Testis (tissue), 5 donors: ENCODE data around the gene ENTPD7. TPM values are rescaled to one million over a fixed set of nuclear protein-coding genes. Genes with fewer than 3 reads are reported as not detected.

Experiments used
- DNase-seq: peaks from one replicate; pipeline ENCODE4 v3.0.0-alpha.2; 2019
- H3K27ac ChIP-seq, 2 donors: fragments of 200-600 bp; sonication (generic); one replicate each; pipeline ENCODE4 v1.5.1; 2019
- H3K27me3 ChIP-seq: fragments of 200-600 bp; sonication (generic); one replicate; pipeline ENCODE4 v1.5.1; 2019
- H3K36me3 ChIP-seq: fragments of 200-600 bp; sonication (generic); one replicate; pipeline ENCODE4 v1.5.1; 2017; ENCODE audit warnings: low read depth; ENCODE audit errors: missing control alignments
- H3K4me1 ChIP-seq: fragments of 200-600 bp; sonication (generic); one replicate; pipeline ENCODE4 v1.5.1; 2019
- H3K4me3 ChIP-seq, 2 donors: fragments of 200-600 bp; sonication (generic); one replicate each; pipeline ENCODE4 v1.5.1; 2017 to 2019
- H3K9me3 ChIP-seq: fragments of 200-600 bp; sonication (generic); one replicate; pipeline ENCODE4 v1.5.1; 2017
- POLR2A ChIP-seq: fragments of 450-650 bp; IDR thresholded peaks from one replicate; pipeline ENCODE4 v1.6.1; 2017; ENCODE audit warnings: antibody characterized with exemption, mild to moderate bottlenecking, moderate library complexity
- WGBS, 2 donors: methylation state at CpG; one replicate each; pipeline ENCODE4 v1.1.5; 2018; 5-methylcytosine and 5-hydroxymethylcytosine counted together
- intact Hi-C: fragments of 100-400 bp; cut with DNase I; formaldehyde crosslinking; loops from one replicate; pipeline ENCODE4 v1.15.1; 2023; ENCODE audit warnings: low total_unique reads
- long read RNA-seq, 2 donors: transcript quantifications; one replicate each; lab custom pipeline, GENCODE V29; 2026
- polyA plus RNA-seq: library from polyadenylated mRNA; stranded (reverse); fragments of 350-450 nt; fragmentation: Illumina TruSeq; extraction: RNeasy Lipid Tissue Mini Kit (QIAGEN cat#74804); gene quantifications from one replicate; pipeline ENCODE4 v1.2.3, GENCODE V29; 2014; ENCODE audit warnings: low read depth, low replicate concordance; ENCODE audit not compliant: insufficient read depth
- total RNA-seq, 2 donors: library from RNA; depleted of rRNA; stranded (reverse); fragments of >200 nt; gene quantifications; one replicate each; pipeline ENCODE4 v1.2.3, GENCODE V29; 2016
- TF ChIP-seq, protein P1 (sequence below), 3 experiments: fragments of 450-650 bp in 2 of 3; fragments of 200-600 bp in 1 of 3; sonication (generic) in 1 of 3; IDR thresholded peaks; one replicate each; pipeline ENCODE4 v1.5.1; 2016 to 2019; ENCODE audit warnings: antibody characterized with exemption in 3 of 3, mild to moderate bottlenecking in 2 of 3, moderate library complexity in 1 of 3

ENTPD7 gene, protein sequence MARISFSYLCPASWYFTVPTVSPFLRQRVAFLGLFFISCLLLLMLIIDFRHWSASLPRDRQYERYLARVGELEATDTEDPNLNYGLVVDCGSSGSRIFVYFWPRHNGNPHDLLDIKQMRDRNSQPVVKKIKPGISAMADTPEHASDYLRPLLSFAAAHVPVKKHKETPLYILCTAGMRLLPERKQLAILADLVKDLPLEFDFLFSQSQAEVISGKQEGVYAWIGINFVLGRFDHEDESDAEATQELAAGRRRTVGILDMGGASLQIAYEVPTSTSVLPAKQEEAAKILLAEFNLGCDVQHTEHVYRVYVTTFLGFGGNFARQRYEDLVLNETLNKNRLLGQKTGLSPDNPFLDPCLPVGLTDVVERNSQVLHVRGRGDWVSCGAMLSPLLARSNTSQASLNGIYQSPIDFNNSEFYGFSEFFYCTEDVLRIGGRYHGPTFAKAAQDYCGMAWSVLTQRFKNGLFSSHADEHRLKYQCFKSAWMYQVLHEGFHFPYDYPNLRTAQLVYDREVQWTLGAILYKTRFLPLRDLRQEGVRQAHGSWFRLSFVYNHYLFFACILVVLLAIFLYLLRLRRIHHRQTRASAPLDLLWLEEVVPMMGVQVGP
- total RNA-seq (1 to 10 TPM; 4.0 to 6.3 TPM), polyA plus RNA-seq (5.0 TPM)
- long read RNA-seq, donor 1, partial matches to known transcripts, result 0 of 2 reads
- long read RNA-seq, donor 1, other reads (novel, unspliced or antisense), result 0 of 2 reads
- long read RNA-seq, donor 2, result 0 reads

DNA sequence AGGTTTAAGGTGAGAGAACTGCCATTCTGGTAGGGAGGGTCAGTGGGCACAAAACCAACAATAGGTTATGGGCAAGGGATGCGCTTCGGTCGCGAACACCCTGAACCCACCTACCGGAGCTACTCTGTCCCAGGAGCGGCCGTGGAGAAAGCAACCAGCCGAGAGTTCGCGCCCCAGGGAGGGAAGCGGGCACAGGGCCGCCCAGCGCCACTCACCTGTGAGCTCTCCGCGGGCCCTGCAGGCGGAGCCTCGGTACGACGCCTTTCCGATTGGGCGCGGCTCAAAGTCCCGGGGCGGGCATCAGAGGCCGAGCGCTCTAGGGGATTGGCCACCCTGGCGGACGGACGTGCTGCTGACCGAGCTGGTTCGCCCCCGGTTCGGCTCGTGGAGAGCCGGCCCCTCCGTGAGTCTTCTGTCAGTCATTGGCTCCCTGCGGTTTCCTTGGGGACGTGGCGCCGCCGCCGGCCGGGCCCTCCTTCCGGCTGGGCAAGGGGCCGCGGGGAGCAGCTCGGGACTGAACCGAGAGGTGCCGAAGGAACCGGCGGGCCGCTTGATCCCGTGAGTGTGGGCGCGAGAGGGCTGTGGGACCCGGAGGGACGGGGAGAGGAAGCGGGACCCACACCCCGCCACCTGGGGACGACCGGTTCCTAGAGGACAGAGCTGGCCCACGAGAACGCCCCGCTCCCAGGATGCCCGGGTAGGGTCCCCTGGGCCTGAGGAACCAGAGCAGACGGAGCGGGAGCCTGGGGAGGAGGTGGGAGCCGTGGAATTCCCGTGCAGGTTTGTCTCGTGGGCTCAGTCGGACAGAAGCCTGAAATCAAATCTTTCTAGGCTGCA, at the start of gene ENTPD7:
TSS of gene ENTPD7 (plus strand) at position 479 of the 837 bp plus-strand sequence. CDS start 448 bp downstream, outside the sequence.
- H3K27ac ChIP-seq, result peak within 1 kb of the TSS; percentile 14 to 51
- H3K27me3 ChIP-seq, result no peaks in the 10 kb centered on the region
- 0% methylated on average over 17 to 65 of the region's 71 CpGs for WGBS, 2 donors
- peak; percentile 96 for DNase-seq
- H3K4me3 ChIP-seq, result peak within 1 kb of the TSS; percentile 77 to 86
- TF ChIP-seq POLR2A, result no peak
- TF ChIP-seq, protein P1, sequence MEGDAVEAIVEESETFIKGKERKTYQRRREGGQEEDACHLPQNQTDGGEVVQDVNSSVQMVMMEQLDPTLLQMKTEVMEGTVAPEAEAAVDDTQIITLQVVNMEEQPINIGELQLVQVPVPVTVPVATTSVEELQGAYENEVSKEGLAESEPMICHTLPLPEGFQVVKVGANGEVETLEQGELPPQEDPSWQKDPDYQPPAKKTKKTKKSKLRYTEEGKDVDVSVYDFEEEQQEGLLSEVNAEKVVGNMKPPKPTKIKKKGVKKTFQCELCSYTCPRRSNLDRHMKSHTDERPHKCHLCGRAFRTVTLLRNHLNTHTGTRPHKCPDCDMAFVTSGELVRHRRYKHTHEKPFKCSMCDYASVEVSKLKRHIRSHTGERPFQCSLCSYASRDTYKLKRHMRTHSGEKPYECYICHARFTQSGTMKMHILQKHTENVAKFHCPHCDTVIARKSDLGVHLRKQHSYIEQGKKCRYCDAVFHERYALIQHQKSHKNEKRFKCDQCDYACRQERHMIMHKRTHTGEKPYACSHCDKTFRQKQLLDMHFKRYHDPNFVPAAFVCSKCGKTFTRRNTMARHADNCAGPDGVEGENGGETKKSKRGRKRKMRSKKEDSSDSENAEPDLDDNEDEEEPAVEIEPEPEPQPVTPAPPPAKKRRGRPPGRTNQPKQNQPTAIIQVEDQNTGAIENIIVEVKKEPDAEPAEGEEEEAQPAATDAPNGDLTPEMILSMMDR (IDR thresholded peaks at IDR 0.05), result peak in 2 of 3 experiments; percentile 47 to 51
- no peaks in the 10 kb centered on the region for H3K36me3 ChIP-seq
- no peaks in the 10 kb centered on the region for H3K9me3 ChIP-seq
- intact Hi-C loops, result no loop called here
- no peaks in the 10 kb centered on the region for H3K4me1 ChIP-seq

DNA sequence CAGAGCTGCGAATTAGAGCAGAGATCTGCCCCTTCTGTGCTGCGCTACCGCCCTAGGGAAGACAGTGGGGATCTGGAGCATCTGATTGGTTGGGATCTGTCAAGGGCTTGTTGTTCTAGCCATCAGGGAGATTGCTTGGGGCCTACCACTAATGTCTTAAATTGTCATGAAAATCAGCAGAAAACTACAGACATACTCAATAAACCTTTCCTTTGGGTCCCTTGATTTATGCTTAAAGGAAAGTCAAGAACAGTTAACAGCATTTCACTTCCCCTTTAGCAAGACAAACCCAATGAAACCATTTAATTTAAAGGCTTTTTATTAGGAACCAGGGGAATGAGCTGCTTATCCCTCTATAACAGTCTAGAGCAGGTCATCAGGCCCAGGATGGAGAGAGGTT, 49.1 kb upstream of the ENTPD7 start:
- no peak for DNase-seq
- TF ChIP-seq, protein P1 (IDR thresholded peaks at IDR 0.05), result no peak
- no peak for TF ChIP-seq POLR2A
- WGBS, 2 donors, result 89 to 90% methylated on average over 3 of the region's 3 CpGs
- Histone ChIP-seq H3K9me3 (no peaks in the 10 kb centered on the region), H3K27ac (no peak overlapping the region), H3K4me3 (no peak overlapping the region), H3K4me1 (peaks cover 3% of the 10 kb centered on the region), H3K36me3 (no peaks in the 10 kb centered on the region), H3K27me3 (no peaks in the 10 kb centered on the region)
- intact Hi-C loops, result no loop called here

DNA sequence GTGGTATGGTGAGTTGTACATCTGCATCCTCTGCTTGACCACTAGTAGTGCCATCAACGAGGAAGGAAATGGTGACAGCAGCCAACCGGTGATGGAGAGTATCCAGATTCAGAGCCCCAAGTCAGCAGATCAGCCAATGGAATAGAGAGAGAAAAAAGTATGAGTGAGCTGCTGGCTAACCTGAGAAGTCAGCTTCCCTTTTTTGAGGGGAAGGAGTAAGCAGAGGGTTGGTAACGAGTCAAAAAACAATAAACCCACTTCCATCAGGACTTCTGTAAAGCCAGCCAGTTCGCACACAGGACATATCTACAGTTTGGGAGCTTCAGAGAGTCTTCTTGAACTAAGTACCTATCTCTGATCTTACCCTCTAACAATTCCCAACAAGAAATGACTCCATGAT, 48.0 kb upstream of the ENTPD7 start:
- Histone ChIP-seq H3K4me1 (peaks cover 3% of the 10 kb centered on the region), H3K9me3 (no peaks in the 10 kb centered on the region), H3K27ac (no peak overlapping the region), H3K36me3 (no peaks in the 10 kb centered on the region), H3K27me3 (no peaks in the 10 kb centered on the region), H3K4me3 (no peak overlapping the region)
- intact Hi-C loops, result no loop called here
- TF ChIP-seq, protein P1 (IDR thresholded peaks at IDR 0.05), result no peak
- TF ChIP-seq POLR2A, result no peak
- 75 to 79% methylated on average over 4 of the region's 4 CpGs for WGBS, 2 donors
- no peak for DNase-seq

DNA sequence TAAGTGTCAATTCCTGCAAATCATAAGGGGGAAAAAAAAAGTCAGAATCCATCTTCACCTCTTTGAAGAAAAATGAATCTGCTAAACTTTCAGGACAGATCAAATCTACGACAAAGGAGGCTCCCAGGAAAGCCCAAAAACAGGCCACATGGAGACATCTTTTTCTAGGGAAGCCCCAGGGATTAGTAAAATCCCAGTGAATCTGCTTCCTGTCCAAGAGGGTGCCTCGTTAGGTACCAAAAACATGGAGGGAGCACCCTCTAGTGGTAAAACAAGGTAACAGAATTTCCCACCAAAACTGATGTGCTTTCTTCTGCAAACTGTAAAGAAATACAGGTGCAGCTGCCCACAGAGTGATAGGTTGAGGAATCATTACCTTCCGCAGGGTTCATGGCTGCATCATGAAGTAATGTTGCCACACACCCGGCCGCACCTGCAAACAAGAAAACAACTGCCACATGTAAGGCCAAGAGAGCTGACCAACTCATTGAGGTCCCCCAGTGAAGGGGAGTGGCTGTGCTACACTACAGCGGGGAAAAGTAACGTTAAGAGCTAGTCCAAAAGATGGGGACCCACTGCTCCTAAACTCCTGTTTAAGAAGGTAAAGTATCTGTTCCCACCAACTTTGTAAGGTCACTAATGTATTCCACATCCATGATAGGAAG, 47.0 kb upstream of the ENTPD7 start:
- no peak overlapping the region for H3K27ac ChIP-seq
- no peak overlapping the region for H3K4me3 ChIP-seq
- H3K9me3 ChIP-seq, result no peaks in the 10 kb centered on the region
- peaks cover 3% of the 10 kb centered on the region for H3K4me1 ChIP-seq
- no peaks in the 10 kb centered on the region for H3K27me3 ChIP-seq
- no peaks in the 10 kb centered on the region for H3K36me3 ChIP-seq
- TF ChIP-seq, protein P1 (IDR thresholded peaks at IDR 0.05), result peak; percentile 48 to 79 (median 74)
- no peak for TF ChIP-seq POLR2A
- intact Hi-C loops, result no loop called here
- peak; percentile 26 for DNase-seq
- 34 to 35% methylated on average over 7 of the region's 7 CpGs for WGBS, 2 donors
